IMR-90 (cell line): ENCODE measurements around the gene TMA7.

Experiments used
- CTCF ChIP-seq: conservative IDR thresholded peaks from 2 replicates; pipeline ENCODE4 v1.5.1; 2012; ENCODE audit warnings: mild to moderate bottlenecking, low read depth, low read length, improper control_type of control experiment
- ELK1 ChIP-seq: fragments of 150-350 bp; IDR thresholded peaks from 2 replicates; pipeline ENCODE4 v1.6.1; 2016; ENCODE audit warnings: low read depth, mild to moderate bottlenecking, low read length, moderate library complexity, borderline replicate concordance
- MAZ ChIP-seq: IDR thresholded peaks from 2 replicates; pipeline ENCODE4 v1.6.1; 2012; ENCODE audit warnings: low read depth, mild to moderate bottlenecking, low read length, improper control_type of control experiment, moderate library complexity, borderline replicate concordance
- MXI1 ChIP-seq: IDR thresholded peaks from 2 replicates; pipeline ENCODE4 v1.6.1; 2012; ENCODE audit warnings: low read depth, mild to moderate bottlenecking, low read length, moderate library complexity, borderline replicate concordance
- NFE2L2 ChIP-seq: fragments of 150-350 bp; IDR thresholded peaks from 2 replicates; pipeline ENCODE4 v1.6.1; 2016; ENCODE audit warnings: low read depth, mild to moderate bottlenecking, low read length
- POLR2A ChIP-seq: IDR thresholded peaks from 2 replicates; pipeline ENCODE4 v1.6.1; 2012; ENCODE audit warnings: mild to moderate bottlenecking, low read depth, low read length
- RAD21 ChIP-seq: IDR thresholded peaks from 2 replicates; pipeline ENCODE4 v1.6.1; 2012; ENCODE audit warnings: low read length, improper control_type of control experiment
- RFX5 ChIP-seq: IDR thresholded peaks from 2 replicates; pipeline ENCODE4 v1.8.0; 2012; ENCODE audit warnings: low read depth, mild to moderate bottlenecking, low read length, moderate library complexity
- USF2 ChIP-seq: fragments of 150-350 bp; IDR thresholded peaks from 2 replicates; pipeline ENCODE4 v1.6.1; 2017; ENCODE audit warnings: mild to moderate bottlenecking, antibody characterized with exemption, low read length, low read depth

GRCh38 chr3:48414376-48415250, 25.4 kb upstream of the TMA7 start:
- no peak for TF ChIP-seq POLR2A
- no peak for TF ChIP-seq CTCF
- TF ChIP-seq MAZ: no peak
- no peak for TF ChIP-seq RFX5
- no peak for TF ChIP-seq ELK1
- no peak for TF ChIP-seq NFE2L2
- no peak for TF ChIP-seq RAD21
- TF ChIP-seq USF2: no peak
- no peak for TF ChIP-seq MXI1
